Stimulated activated CD4-positive, alpha-beta T cell treated with anti-CD3 and anti-CD28 coated beads, Interleukin-4, amount 100 ng/mL, for 48 hours (primary cell): ENCODE data around the gene ANXA9.

Source experiments
- DNase-seq, 2 donors: peaks; one replicate each; pipeline ENCODE4 v3.0.0-alpha.2; 2020; ENCODE audit warnings: low read depth in 2 of 2

The ANXA9 gene

DNA sequence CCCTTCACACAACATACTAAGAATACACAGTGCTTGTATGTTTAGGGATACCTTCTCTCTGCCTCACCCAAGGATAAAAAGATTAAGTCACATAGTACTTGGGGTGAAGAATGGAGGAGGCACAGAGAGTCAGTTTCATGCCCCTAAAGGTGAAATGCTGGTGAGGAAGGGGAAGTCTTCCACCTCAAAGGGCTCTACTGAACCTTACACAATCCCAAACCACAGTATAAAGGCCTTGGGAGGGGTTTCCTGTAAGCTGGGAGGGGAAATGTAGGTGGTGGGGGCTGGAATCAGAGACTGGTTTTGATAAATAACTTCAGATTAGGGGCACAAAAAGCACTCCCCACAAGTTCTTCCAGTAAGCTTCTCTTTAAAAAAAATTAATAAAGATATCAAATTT lies 21.1 kb downstream of the ANXA9 start:
- DNase-seq: no peak

GRCh38 chr1:151005729-151006319 lies 23.7 kb downstream of the ANXA9 start:
- no peak for DNase-seq

DNA sequence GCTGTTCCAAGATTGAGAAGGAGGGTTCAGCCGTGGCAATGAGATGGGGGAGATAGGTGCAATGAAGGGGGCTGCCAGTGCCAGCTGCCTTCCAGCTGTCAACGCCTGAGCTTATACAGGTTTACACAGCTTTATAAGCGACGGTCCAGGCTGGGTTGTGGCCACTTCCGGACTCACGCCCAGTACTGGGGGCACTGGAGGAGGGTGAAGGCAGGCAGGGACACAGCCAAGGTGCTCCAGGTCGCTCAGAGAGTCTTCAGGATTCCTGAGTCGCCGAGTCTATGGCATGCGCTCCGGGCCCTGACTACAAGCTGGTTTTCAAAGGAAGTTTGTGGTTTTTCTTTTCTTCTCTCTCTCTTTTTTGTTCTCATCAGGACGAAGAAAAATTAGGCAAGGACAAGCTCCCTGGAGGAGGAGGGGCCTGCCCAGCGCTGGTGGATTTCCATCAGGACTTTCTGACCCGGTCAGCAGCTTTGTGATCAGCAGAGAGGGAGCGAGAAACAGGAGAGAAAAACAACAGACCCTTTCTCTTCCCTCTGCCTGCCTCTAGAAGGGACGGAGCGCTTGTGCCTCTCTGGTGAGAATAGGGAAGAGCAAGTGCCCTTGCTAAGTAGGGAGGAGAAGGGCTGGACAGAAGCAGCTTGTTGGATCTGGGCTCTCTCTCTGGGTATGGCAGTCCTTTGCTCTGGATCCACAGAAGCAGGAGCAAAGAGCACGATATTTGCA lies 24.4 kb downstream of the ANXA9 start, which contains the start of gene MINDY1:
Gene MINDY1, minus strand, starts transcription at position 576 of the 726 bp plus-strand sequence. CDS start 4,285 bp downstream, outside the sequence.
- no peak for DNase-seq

- DNase-seq: no peak
Measured at GRCh38 chr1:151007853-151008243, 25.8 kb downstream of the ANXA9 start.

GRCh38 chr1:151008244-151009205 lies 26.4 kb downstream of the ANXA9 start, which contains the start of gene PRUNE1:
PRUNE1 (plus strand) TSS chr1:151008449; CDS start chr1:151008633, 184 bp downstream.
- DNase-seq: peak; percentile 97 to 98

- no peak for DNase-seq
Measured at GRCh38 chr1:151009206-151009587, 27.1 kb downstream of the ANXA9 start.

GRCh38 chr1:151009674-151010345 lies 27.7 kb downstream of the ANXA9 start:
- no peak for DNase-seq

GRCh38 chr1:151010346-151010726 lies 28.2 kb downstream of the ANXA9 start:
- DNase-seq: no peak

- no peak for DNase-seq
Measured at GRCh38 chr1:151011154-151011850, 29.2 kb downstream of the ANXA9 start.

DNA sequence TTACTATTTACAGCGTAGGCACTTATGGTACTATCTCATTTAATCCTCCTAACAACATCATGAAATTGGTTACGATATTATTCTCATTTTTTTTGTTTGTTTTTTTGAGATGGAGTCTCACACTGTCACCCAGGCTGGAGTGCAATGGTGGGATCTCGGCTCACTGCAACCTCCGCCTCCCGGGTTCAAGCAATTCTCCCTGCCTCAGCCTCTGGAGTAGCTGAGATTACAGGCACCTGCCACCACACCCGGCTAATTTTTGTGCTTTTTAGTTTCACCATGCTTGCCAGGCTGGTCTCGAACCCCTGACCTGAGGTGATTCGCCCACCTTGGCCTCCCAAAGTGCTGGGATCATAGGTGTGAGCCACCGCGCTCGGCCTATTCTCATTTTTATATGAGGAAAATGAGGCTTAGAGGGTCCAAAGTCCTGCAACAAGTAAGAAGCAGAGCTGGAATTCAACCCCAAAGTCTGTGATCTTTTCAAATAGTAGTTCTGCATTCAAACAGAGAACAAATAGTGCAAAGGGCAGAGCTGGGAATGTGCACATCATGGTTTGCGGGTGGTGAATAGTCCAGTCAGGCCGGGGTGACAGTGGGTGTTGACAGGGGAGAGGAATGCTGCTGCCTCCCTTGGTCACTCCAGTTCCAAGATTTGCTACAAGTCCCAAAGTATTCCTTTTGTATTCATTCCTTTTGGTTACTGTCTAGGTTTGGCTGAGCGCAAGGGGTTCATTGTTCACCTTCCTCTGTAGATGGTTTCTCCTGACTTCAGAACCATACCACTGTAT lies 30.8 kb downstream of the ANXA9 start:
- no peak for DNase-seq

DNA sequence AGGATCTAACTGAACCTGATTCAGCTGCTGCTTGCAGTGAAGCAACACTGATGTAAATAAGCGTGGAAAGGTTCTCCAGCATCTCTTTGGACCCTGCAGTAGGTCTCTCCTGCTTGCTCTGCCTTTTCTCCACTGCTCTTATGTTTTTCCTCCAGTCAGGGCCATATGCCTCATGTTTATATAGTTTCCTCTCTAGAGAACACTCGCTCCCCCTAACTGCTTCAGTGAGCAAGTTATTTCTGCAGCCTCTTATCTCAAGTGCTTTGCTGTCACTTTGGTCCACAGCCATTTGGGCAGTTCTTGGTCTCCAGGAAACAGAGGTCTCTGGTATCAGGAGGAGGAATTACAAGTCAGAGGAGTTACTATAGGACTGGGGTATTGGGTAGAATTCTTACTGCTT lies 31.4 kb downstream of the ANXA9 start:
- no peak for DNase-seq

- DNase-seq: peak; percentile 78 to 79
Measured at GRCh38 chr1:151024540-151025146, 42.6 kb downstream of the ANXA9 start.

GRCh38 chr1:151026460-151026859 lies 44.4 kb downstream of the ANXA9 start:
- DNase-seq: no peak

GRCh38 chr1:151032164-151032563 lies 50.1 kb downstream of the ANXA9 start:
- DNase-seq: no peak

DNA sequence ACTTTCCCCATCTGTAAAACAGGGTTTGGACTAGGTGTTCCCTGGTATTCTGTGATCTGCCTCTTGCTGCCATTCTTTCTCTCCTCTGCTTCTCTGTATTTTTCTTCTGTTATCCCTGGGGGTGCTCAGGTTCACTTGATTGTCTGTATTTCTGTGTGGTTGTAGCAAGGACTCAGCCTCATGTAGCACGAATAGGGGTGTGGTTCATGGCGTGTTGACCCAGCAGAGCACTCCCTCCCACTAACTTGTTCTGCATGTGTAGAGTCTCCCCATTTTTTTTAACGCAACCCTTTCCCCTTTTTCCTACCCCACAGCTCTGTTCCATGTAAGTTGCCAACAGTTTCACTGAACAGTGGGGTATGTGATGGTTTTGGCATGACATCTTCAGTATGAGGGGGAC lies 53.1 kb downstream of the ANXA9 start:
- no peak for DNase-seq

GRCh38 chr1:151036356-151036755 lies 54.3 kb downstream of the ANXA9 start, which contains the start of gene BNIPL:
BNIPL (plus strand) TSS chr1:151036586; CDS start chr1:151036726, 140 bp downstream.
- DNase-seq: no peak

- DNase-seq: no peak
Measured at GRCh38 chr1:151037032-151037431, 54.9 kb downstream of the ANXA9 start.

DNA sequence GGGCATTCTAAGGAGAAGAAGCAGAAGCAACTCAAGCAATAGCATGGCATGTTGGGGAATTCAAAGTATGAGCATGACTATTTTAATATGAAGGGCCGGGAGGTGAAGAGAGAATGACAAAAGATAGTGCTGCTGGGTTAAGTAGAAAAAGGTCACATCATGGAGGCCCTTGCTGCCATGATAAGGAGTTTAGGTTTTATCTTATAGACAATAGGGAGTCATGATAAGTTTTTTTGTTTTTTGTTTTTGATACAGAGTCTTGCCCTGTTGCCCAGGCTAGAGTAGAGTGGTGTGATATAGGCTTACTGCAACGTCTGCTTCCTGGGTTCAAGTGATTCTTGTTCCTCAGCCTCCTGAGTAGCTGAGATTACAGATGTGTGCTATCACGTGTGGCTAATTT lies 57.4 kb downstream of the ANXA9 start:
- no peak for DNase-seq

GRCh38 chr1:151043163-151043562 lies 61.1 kb downstream of the ANXA9 start:
- no peak for DNase-seq
